IMR-90 (cell line): ENCODE results near the gene ANP32A. TPM values are rescaled to one million over a fixed set of nuclear protein-coding genes. Genes with fewer than 3 reads are reported as not detected.

Experiments used
- ATAC-seq: fragments of 200-7000 bp; cut with Tn5 transposase; 2 replicates; pipeline ENCODE4 v1.9.1; 2020; ENCODE audit warnings: low read depth, mild to moderate bottlenecking, moderate library complexity
- BruUV-seq: library from RNA; stranded (reverse); fragments of 400-500 nt; replicated peaks from 2 replicates; lab custom pipeline; 2021; lab: Mats Ljungman, UMichigan
- CTCF ChIA-PET: fragments of 300-600 bp; formaldehyde crosslinking; extraction: SDS; loops from one replicate; lab custom pipeline; 2021; ENCODE audit warnings: antibody characterized with exemption; lab: Yijun Ruan, JAX
- POLR2A ChIA-PET: fragments of 300-600 bp; sonication (Branson Sonifier 250); formaldehyde crosslinking; loops from one replicate; lab custom pipeline; 2022; ENCODE audit warnings: antibody characterized with exemption; ENCODE audit not compliant: unreplicated experiment; lab: Charles Lee
- DNase-seq: peaks from one replicate; pipeline ENCODE4 v3.0.0; 2013
- H2AFZ ChIP-seq: replicated peaks from 2 replicates; pipeline ENCODE3; 2013; ENCODE audit warnings: low read length, mild to moderate bottlenecking; ENCODE audit not compliant: poor library complexity
- H2AK5ac ChIP-seq: 2 replicates; pipeline ENCODE4 v1.6.1; 2013; ENCODE audit warnings: low read depth, low read length, inconsistent platforms
- H2AK9ac ChIP-seq: replicated peaks from 2 replicates; pipeline ENCODE3; 2013; ENCODE audit warnings: mild to moderate bottlenecking, low read depth, low read length, moderate library complexity; ENCODE audit not compliant: poor library complexity
- H2BK120ac ChIP-seq: 2 replicates; pipeline ENCODE4 v1.6.1; 2013; ENCODE audit warnings: low read depth, low read length, inconsistent platforms
- H2BK15ac ChIP-seq: 3 replicates; pipeline ENCODE4 v1.6.1; 2013; ENCODE audit warnings: low read depth, low read length, inconsistent platforms
- H2BK20ac ChIP-seq: 2 replicates; pipeline ENCODE4 v1.6.1; 2013; ENCODE audit warnings: low read depth, mild to moderate bottlenecking, inconsistent platforms, low read length, moderate library complexity
- H2BK5ac ChIP-seq: 2 replicates; pipeline ENCODE4 v1.6.1; 2013; ENCODE audit warnings: mild to moderate bottlenecking, low read depth, low read length, inconsistent platforms; ENCODE audit not compliant: poor library complexity, severe bottlenecking
- H3K14ac ChIP-seq: replicated peaks from 2 replicates; pipeline ENCODE4 v1.6.1; 2013; ENCODE audit warnings: low read depth, low read length, inconsistent platforms
- H3K18ac ChIP-seq: 2 replicates; pipeline ENCODE4 v1.6.1; 2013; ENCODE audit warnings: low read depth, low read length, control low read depth
- H3K23ac ChIP-seq: 2 replicates; pipeline ENCODE4 v1.6.1; 2013; ENCODE audit warnings: low read depth, low read length, inconsistent platforms
- H3K27ac ChIP-seq: 2 replicates; pipeline ENCODE4 v1.5.1; 2013; ENCODE audit warnings: mild to moderate bottlenecking, control low read depth, low read length; ENCODE audit not compliant: insufficient read depth
- H3K27me3 ChIP-seq: 2 replicates; pipeline ENCODE4 v1.6.1; 2013; ENCODE audit warnings: low read length; ENCODE audit not compliant: control insufficient read depth, insufficient read depth
- H3K36me3 ChIP-seq: 2 replicates; pipeline ENCODE4 v1.6.1; 2013; ENCODE audit warnings: low read length, mixed read lengths; ENCODE audit not compliant: control insufficient read depth, insufficient read depth
- H3K4ac ChIP-seq: 2 replicates; pipeline ENCODE4 v1.6.1; 2013; ENCODE audit warnings: low read depth, low read length, inconsistent platforms
- H3K4me1 ChIP-seq: 2 replicates; pipeline ENCODE4 v1.6.1; 2013; ENCODE audit warnings: low read length, mixed read lengths; ENCODE audit not compliant: control insufficient read depth, insufficient read depth
- H3K4me2 ChIP-seq: 2 replicates; pipeline ENCODE4 v1.6.1; 2013; ENCODE audit warnings: low read depth, mild to moderate bottlenecking, control low read depth, low read length, moderate library complexity
- H3K4me3 ChIP-seq: 2 replicates; pipeline ENCODE4 v1.5.1; 2013; ENCODE audit warnings: low read depth, mild to moderate bottlenecking, control low read depth, low read length, moderate library complexity; ENCODE audit not compliant: insufficient read depth
- H3K56ac ChIP-seq: 2 replicates; pipeline ENCODE4 v1.6.1; 2013; ENCODE audit warnings: low read length, inconsistent platforms; ENCODE audit not compliant: insufficient read depth; ENCODE audit errors: extremely low read depth
- H3K79me1 ChIP-seq, 2 experiments: 2 replicates each; pipeline ENCODE4 v1.6.1; 2013; ENCODE audit warnings: low read length in 2 of 2, inconsistent platforms in 1 of 2, low read depth in 1 of 2
- H3K9ac ChIP-seq: 2 replicates; pipeline ENCODE4 v1.6.1; 2013; ENCODE audit warnings: low read depth, low read length, control low read depth
- H3K9me1 ChIP-seq: 2 replicates; pipeline ENCODE4 v1.6.1; 2013; ENCODE audit warnings: low read length, inconsistent platforms; ENCODE audit not compliant: insufficient read depth
- H3K9me3 ChIP-seq: 2 replicates; pipeline ENCODE4 v1.6.1; 2013; ENCODE audit warnings: low read length; ENCODE audit not compliant: control insufficient read depth, insufficient read depth
- H4K20me1 ChIP-seq: 2 replicates; pipeline ENCODE4 v1.6.1; 2013; ENCODE audit warnings: low read length, inconsistent platforms; ENCODE audit not compliant: insufficient read depth
- H4K5ac ChIP-seq: 2 replicates; pipeline ENCODE4 v1.6.1; 2013; ENCODE audit warnings: mild to moderate bottlenecking, low read depth, low read length, control low read depth
- H4K8ac ChIP-seq, 2 experiments: 2 replicates each; pipeline ENCODE4 v1.6.1; 2013; ENCODE audit warnings: low read depth in 2 of 2, low read length in 2 of 2, control low read depth in 1 of 2, inconsistent platforms in 1 of 2
- H4K91ac ChIP-seq: 2 replicates; pipeline ENCODE4 v1.6.1; 2013; ENCODE audit warnings: low read depth, low read length, inconsistent platforms; ENCODE audit not compliant: insufficient read depth
- BHLHE40 ChIP-seq: fragments of 150-350 bp; IDR thresholded peaks from 2 replicates; pipeline ENCODE4 v1.6.1; 2016; ENCODE audit warnings: mild to moderate bottlenecking, low read depth, low read length
- CHD1 ChIP-seq: IDR thresholded peaks from 2 replicates; pipeline ENCODE4 v1.6.1; 2012; ENCODE audit warnings: low read depth, low read length, improper control_type of control experiment
- MAZ ChIP-seq: IDR thresholded peaks from 2 replicates; pipeline ENCODE4 v1.6.1; 2012; ENCODE audit warnings: low read depth, mild to moderate bottlenecking, low read length, improper control_type of control experiment, moderate library complexity, borderline replicate concordance
- MXI1 ChIP-seq: IDR thresholded peaks from 2 replicates; pipeline ENCODE4 v1.6.1; 2012; ENCODE audit warnings: low read depth, mild to moderate bottlenecking, low read length, moderate library complexity, borderline replicate concordance
- POLR2A ChIP-seq: IDR thresholded peaks from 2 replicates; pipeline ENCODE4 v1.6.1; 2012; ENCODE audit warnings: mild to moderate bottlenecking, low read depth, low read length
- WGBS, 2 experiments: methylation state at CpG; one replicate each; pipeline versions ENCODE4 v1.1.5 to v1.1.7; 2013; ENCODE audit warnings: missing lambda C conversion rate in 2 of 2; ENCODE audit not compliant: insufficient read length in 1 of 2; ENCODE audit errors: extremely low coverage in 2 of 2; 5-methylcytosine and 5-hydroxymethylcytosine counted together
- dilution Hi-C: fragments of 300-500 bp; cut with HindIII; formaldehyde crosslinking; loops from one replicate; pipeline ENCODE4 v1.14.3; 2018; ENCODE audit warnings: low sequenced_read_pairs; ENCODE audit not compliant: unreplicated experiment
- in situ Hi-C: fragments of 300-500 bp; cut with MboI; formaldehyde crosslinking; loops from 3 replicates; pipeline ENCODE4 v1.14.3; 2019; ENCODE audit warnings: low sequenced_read_pairs, inconsistent platforms, mixed read lengths
- intact Hi-C: fragments of 100-400 bp; cut with micrococcal nuclease; formaldehyde crosslinking; loops from 2 replicates; pipeline ENCODE4 v1.10.0; 2022
- polyA plus RNA-seq, 3 experiments: library from polyadenylated mRNA; depleted of rRNA; stranded (reverse); fragments of >200 nt; gene quantifications; 2 replicates each; pipeline ENCODE4 v1.2.3, GENCODE V29; 2012; ENCODE audit warnings: low replicate concordance in 1 of 3
- total RNA-seq: library from RNA; depleted of rRNA; stranded (reverse); fragments of >200 nt; gene quantifications from 2 replicates; pipeline ENCODE4 v1.2.3, GENCODE V29; 2012

ANP32A gene
- total and polyA plus RNA-seq, 2 of the 4 experiments (the other 2 are of a cell fraction) = 62.4 to 72.8 TPM

DNA sequence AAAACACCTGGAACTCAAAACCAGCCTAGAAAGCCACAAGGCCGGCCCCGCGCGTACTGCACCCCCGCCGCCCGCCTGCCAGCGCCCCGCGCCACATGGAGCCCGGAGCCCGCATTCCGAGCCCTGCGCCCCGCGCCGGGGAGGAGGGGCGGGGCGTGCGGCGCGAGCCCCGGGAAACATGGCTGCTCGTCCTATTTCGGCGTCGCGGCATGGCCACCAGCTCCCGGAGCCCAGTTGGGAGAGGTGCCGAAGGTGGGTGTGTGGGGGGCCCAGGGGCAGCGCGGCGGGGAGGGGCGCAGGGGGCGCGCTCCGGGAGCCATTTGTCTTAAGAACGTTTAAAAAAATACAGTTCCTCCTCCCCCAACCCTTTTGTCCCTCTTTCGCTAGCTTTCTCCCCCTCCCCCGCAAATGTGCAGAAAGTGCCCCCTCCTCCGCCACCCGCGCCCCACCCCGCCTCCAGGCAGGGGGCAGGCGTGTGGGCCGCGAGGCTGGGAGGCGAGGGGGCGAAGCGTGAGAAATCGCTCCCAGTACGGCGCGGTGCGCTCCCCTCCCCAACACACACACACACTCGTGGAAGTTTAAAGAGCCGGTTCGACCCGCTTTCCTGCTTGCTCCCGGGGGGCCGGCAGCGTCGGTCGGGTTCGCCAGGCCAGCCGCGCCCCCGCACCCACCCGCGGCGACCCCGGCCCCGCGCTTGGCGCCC lies 2.5 kb downstream of the ANP32A start:
- 0 out of 2 replicates have a peak overlapping the region, but pooled peaks have one; percentile 21 for H2BK120ac ChIP-seq
- H3K9ac ChIP-seq = peak overlapping the region; percentile 90
- H4K20me1 ChIP-seq = peaks cover 33% of the 10 kb centered on the region
- peak overlapping the region; percentile 71 for H3K4ac ChIP-seq
- peak overlapping the region; percentile 95 for H2AFZ ChIP-seq
- ChIA-PET CTCF (interaction anchor here (1.4 kb wide), 1 partner anchor 10 kb away, joined by 3 read pairs; no protein-coding TSS in a partner anchor), POLR2A (interaction anchor here (0.6 kb wide), 1 partner anchor 265 kb away, joined by 3 read pairs; no protein-coding TSS in a partner anchor)
- no peak overlapping the region for H2BK15ac ChIP-seq
- peak overlapping the region; percentile 78 for H3K4me3 ChIP-seq
- H3K18ac ChIP-seq = peak overlapping the region; percentile 74; the same call in 1 of the 2 replicates
- peak overlapping the region; percentile 50; the same call in 1 of the 2 replicates for H4K91ac ChIP-seq
- intact Hi-C loops = loop anchor here (5.0 to 10.0 kb wide), 2 partner anchors 36 to 513 kb away; no protein-coding TSS in a partner anchor
- H4K5ac ChIP-seq = peak overlapping the region; percentile 32
- peaks cover 14% of the 10 kb centered on the region for H3K4me1 ChIP-seq
- dilution Hi-C loops = no loop called here
- in situ Hi-C loops = no loop called here
- TF ChIP-seq CHD1 (no peak), BHLHE40 (peak; percentile 4; the same call in 1 of the 2 replicates), MXI1 (peak; percentile 65; the same call in 1 of the 2 replicates), MAZ (peak; percentile 9; the same call in 1 of the 2 replicates), POLR2A (0 out of 2 replicates have a peak, but pooled peaks have one; percentile 27)
- peak overlapping the region; percentile 66; the same call in 1 of the 2 replicates for H3K14ac ChIP-seq
- peaks cover 12% of the 10 kb centered on the region; the same call in 1 of the 2 replicates for H3K9me1 ChIP-seq
- ATAC-seq (peak; percentile 33), DNase-seq (peak; percentile 54)
- no TSS peak for BruUV-seq
- H3K27me3 ChIP-seq = no peaks in the 10 kb centered on the region
- H3K23ac ChIP-seq = 0 out of 2 replicates have a peak overlapping the region, but pooled peaks have one; percentile 46
- no peaks in the 10 kb centered on the region for H3K36me3 ChIP-seq
- H2BK5ac ChIP-seq = peak overlapping the region; percentile 97
- WGBS, 2 experiments = 0% methylated on average over 3 of the region's 75 CpGs; no CpG with 5 or more reads in 1 of the 2 experiments
- H3K4me2 ChIP-seq = peak overlapping the region; percentile 61
- H2AK5ac ChIP-seq = peak overlapping the region; percentile 66; the same call in 1 of the 2 replicates
- H3K9me3 ChIP-seq = no peaks in the 10 kb centered on the region
- H3K56ac ChIP-seq = peak overlapping the region; percentile 78; the same call in 1 of the 2 replicates
- peak overlapping the region; percentile 39 to 84; a peak in 3 of 4 replicates for H4K8ac ChIP-seq
- no peak overlapping the region for H2BK20ac ChIP-seq
- H3K27ac ChIP-seq = peak overlapping the region; percentile 87
- peaks cover 31 to 55% of the 10 kb centered on the region in 2 experiments for H3K79me1 ChIP-seq
- H2AK9ac ChIP-seq = peak overlapping the region; percentile 98
